SK-N-SH treated with all-trans-retinoic acid at 6 μM for 48 hours (cell line): ENCODE measurements around the gene ARMC10.

Source experiments
- ATAC-seq: fragments of 200-7000 bp; cut with Tn5 transposase; 3 replicates; pipeline ENCODE4 v1.9.1; 2020; ENCODE audit warnings: mild to moderate bottlenecking, moderate library complexity
- ARNTL ChIP-seq: fragments of 450-650 bp; formaldehyde crosslinking; IDR thresholded peaks from 2 replicates; pipeline ENCODE4 v1.5.0; 2020; ENCODE audit warnings: low read depth, mild to moderate bottlenecking, moderate library complexity, borderline replicate concordance
- CSDC2 ChIP-seq: fragments of 250-450 bp; sonication (Bioruptor Pico); IDR thresholded peaks from 2 replicates; pipeline ENCODE4 v1.5.0; 2020; ENCODE audit warnings: mild to moderate bottlenecking, moderate library complexity
- ESRRG ChIP-seq: fragments of 250-450 bp; sonication (Bioruptor Pico); IDR thresholded peaks from 2 replicates; pipeline ENCODE4 v1.6.1; 2021; ENCODE audit warnings: mild to moderate bottlenecking
- OSR1 ChIP-seq: fragments of 250-450 bp; sonication (Bioruptor Pico); IDR thresholded peaks from 2 replicates; pipeline ENCODE4 v1.8.0; 2022; ENCODE audit warnings: moderate library complexity, mild to moderate bottlenecking, inconsistent platforms
- PPARA ChIP-seq: fragments of 250-450 bp; sonication (Bioruptor Pico); IDR thresholded peaks from 2 replicates; pipeline ENCODE4 v1.5.0; 2020; ENCODE audit warnings: mild to moderate bottlenecking, borderline replicate concordance
- SNAI2 ChIP-seq: fragments of 250-450 bp; sonication (Bioruptor Pico); IDR thresholded peaks from 2 replicates; pipeline ENCODE4 v1.5.0; 2020; ENCODE audit warnings: mild to moderate bottlenecking, moderate library complexity
- TCF4 ChIP-seq: fragments of 250-450 bp; sonication (Bioruptor Pico); IDR thresholded peaks from 2 replicates; pipeline ENCODE4 v1.8.0; 2021; ENCODE audit warnings: mild to moderate bottlenecking, moderate library complexity, borderline replicate concordance
- TOX ChIP-seq: fragments of 250-450 bp; sonication (Bioruptor Pico); IDR thresholded peaks from 2 replicates; pipeline ENCODE4 v1.8.0; 2021; ENCODE audit warnings: mild to moderate bottlenecking, moderate library complexity, borderline replicate concordance
- TSHZ2 ChIP-seq: fragments of 250-450 bp; sonication (Bioruptor Pico); IDR thresholded peaks from 2 replicates; pipeline ENCODE4 v1.5.0; 2020; ENCODE audit warnings: mild to moderate bottlenecking, moderate library complexity
- ZC3H10 ChIP-seq: fragments of 250-450 bp; sonication (Bioruptor Pico); IDR thresholded peaks from 2 replicates; pipeline ENCODE4 v1.5.1; 2021; ENCODE audit warnings: mild to moderate bottlenecking, moderate library complexity
- ZNF565 ChIP-seq: fragments of 450-650 bp; formaldehyde crosslinking; conservative IDR thresholded peaks from 2 replicates; pipeline ENCODE4 v1.5.0; 2020; ENCODE audit warnings: low read depth, mild to moderate bottlenecking, moderate library complexity
- TF ChIP-seq, protein P1 (sequence below): fragments of 250-450 bp; sonication (Bioruptor Pico); IDR thresholded peaks from 2 replicates; pipeline ENCODE4 v1.8.0; 2020; ENCODE audit warnings: mild to moderate bottlenecking, moderate library complexity, borderline replicate concordance
- TF ChIP-seq, protein P2 (sequence below): fragments of 250-450 bp; sonication (Bioruptor Pico); IDR thresholded peaks from 2 replicates; pipeline ENCODE4 v1.5.1; 2021; ENCODE audit warnings: mild to moderate bottlenecking, moderate library complexity

ARMC10 gene

DNA sequence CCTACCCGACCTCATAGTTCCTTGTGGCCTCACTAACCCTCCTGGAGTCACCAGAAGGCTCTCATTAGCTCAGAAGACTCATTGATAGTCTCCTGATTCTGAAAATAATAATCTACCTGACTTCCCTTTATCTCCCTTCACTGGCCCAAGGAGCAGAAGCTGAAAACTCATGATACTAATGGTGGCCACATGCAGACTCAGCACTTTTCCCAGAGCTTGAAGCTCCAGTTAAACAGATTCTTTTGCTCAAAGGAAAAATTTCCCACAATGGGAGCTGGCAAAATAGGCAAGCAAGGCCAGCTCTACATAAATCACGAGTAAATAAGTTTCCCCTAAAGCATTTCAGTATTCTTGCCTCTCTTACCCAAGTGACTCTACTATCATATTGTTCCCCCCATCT, 65.7 kb downstream of the ARMC10 start:
- TF ChIP-seq OSR1 (CRISPR knock-in tag), result no peak
- no peak for TF ChIP-seq ARNTL
- TF ChIP-seq, protein P1, sequence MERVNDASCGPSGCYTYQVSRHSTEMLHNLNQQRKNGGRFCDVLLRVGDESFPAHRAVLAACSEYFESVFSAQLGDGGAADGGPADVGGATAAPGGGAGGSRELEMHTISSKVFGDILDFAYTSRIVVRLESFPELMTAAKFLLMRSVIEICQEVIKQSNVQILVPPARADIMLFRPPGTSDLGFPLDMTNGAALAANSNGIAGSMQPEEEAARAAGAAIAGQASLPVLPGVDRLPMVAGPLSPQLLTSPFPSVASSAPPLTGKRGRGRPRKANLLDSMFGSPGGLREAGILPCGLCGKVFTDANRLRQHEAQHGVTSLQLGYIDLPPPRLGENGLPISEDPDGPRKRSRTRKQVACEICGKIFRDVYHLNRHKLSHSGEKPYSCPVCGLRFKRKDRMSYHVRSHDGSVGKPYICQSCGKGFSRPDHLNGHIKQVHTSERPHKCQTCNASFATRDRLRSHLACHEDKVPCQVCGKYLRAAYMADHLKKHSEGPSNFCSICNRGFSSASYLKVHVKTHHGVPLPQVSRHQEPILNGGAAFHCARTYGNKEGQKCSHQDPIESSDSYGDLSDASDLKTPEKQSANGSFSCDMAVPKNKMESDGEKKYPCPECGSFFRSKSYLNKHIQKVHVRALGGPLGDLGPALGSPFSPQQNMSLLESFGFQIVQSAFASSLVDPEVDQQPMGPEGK (CRISPR knock-in tag), result no peak
- TF ChIP-seq TSHZ2 (CRISPR knock-in tag), result no peak

GRCh38 chr7:103141753-103142404, 66.9 kb downstream of the ARMC10 start:
- ATAC-seq, result peak; percentile 65
- no peak for TF ChIP-seq TSHZ2 (CRISPR knock-in tag)
- TF ChIP-seq PPARA (CRISPR knock-in tag), result no peak
- TF ChIP-seq, protein P2, sequence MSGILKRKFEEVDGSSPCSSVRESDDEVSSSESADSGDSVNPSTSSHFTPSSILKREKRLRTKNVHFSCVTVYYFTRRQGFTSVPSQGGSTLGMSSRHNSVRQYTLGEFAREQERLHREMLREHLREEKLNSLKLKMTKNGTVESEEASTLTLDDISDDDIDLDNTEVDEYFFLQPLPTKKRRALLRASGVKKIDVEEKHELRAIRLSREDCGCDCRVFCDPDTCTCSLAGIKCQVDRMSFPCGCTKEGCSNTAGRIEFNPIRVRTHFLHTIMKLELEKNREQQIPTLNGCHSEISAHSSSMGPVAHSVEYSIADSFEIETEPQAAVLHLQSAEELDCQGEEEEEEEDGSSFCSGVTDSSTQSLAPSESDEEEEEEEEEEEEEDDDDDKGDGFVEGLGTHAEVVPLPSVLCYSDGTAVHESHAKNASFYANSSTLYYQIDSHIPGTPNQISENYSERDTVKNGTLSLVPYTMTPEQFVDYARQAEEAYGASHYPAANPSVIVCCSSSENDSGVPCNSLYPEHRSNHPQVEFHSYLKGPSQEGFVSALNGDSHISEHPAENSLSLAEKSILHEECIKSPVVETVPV (CRISPR knock-in tag), result no peak

More for the DNA sequence above, 65.7 kb downstream of the ARMC10 start:
- ATAC-seq, result no peak

GRCh38 chr7:103142494-103142893, 67.6 kb downstream of the ARMC10 start:
- ATAC-seq, result no peak
- TF ChIP-seq TSHZ2 (CRISPR knock-in tag) (no peak), TOX (CRISPR knock-in tag) (no peak), ZNF565 (no peak), ARNTL (no peak), PPARA (CRISPR knock-in tag) (no peak), ZC3H10 (CRISPR knock-in tag) (no peak), CSDC2 (CRISPR knock-in tag) (no peak)
- TF ChIP-seq, protein P1 (CRISPR knock-in tag), result no peak
- TF ChIP-seq, all 23 proteins: peak for 0

DNA sequence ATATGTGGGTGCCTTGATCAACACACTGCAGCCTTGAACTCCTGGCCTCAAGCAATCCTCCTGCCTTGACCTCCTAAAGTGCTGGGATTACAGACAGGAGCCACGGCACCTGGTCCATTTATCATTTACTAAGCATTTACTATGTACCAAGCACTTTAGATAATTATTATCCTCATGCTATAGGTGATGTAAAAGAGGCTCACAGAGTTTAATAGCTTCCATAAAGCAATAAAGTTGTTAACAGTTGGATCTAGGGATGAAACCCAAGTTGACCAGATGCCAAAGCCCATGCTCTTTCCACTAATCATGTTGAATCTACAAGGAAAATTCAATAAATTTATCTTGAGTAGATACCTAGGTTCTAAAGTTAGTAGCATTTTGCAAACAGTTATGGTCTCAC, 68.9 kb downstream of the ARMC10 start:
- ATAC-seq, result no peak
- TF ChIP-seq, protein P1 (CRISPR knock-in tag), result no peak
- TF ChIP-seq CSDC2 (CRISPR knock-in tag), result no peak
- no peak for TF ChIP-seq TOX (CRISPR knock-in tag)
- TF ChIP-seq ESRRG (CRISPR knock-in tag), result no peak
- TF ChIP-seq SNAI2, result no peak
- no peak for TF ChIP-seq TCF4 (CRISPR knock-in tag)
- no peak for TF ChIP-seq OSR1 (CRISPR knock-in tag)
- TF ChIP-seq TSHZ2 (CRISPR knock-in tag), result no peak
